IMR-90 (cell line): ENCODE results near the gene E2F4.

Experiments
- CEBPB ChIP-seq: IDR thresholded peaks from 2 replicates; pipeline ENCODE4 v1.6.1; 2012; ENCODE audit warnings: low read depth, low read length, improper control_type of control experiment
- FOS ChIP-seq: fragments of 150-350 bp; IDR thresholded peaks from 2 replicates; pipeline ENCODE4 v1.6.1; 2016; ENCODE audit warnings: low read depth, low read length
- MAFK ChIP-seq: IDR thresholded peaks from 2 replicates; pipeline ENCODE4 v1.6.1; 2012; ENCODE audit warnings: low read depth, low read length, improper control_type of control experiment
- MXI1 ChIP-seq: IDR thresholded peaks from 2 replicates; pipeline ENCODE4 v1.6.1; 2012; ENCODE audit warnings: low read depth, mild to moderate bottlenecking, low read length, moderate library complexity, borderline replicate concordance
- NFE2L2 ChIP-seq: fragments of 150-350 bp; IDR thresholded peaks from 2 replicates; pipeline ENCODE4 v1.6.1; 2016; ENCODE audit warnings: low read depth, mild to moderate bottlenecking, low read length
- POLR2A ChIP-seq: IDR thresholded peaks from 2 replicates; pipeline ENCODE4 v1.6.1; 2012; ENCODE audit warnings: mild to moderate bottlenecking, low read depth, low read length
- RAD21 ChIP-seq: IDR thresholded peaks from 2 replicates; pipeline ENCODE4 v1.6.1; 2012; ENCODE audit warnings: low read length, improper control_type of control experiment
- RFX5 ChIP-seq: IDR thresholded peaks from 2 replicates; pipeline ENCODE4 v1.8.0; 2012; ENCODE audit warnings: low read depth, mild to moderate bottlenecking, low read length, moderate library complexity
- SMC3 ChIP-seq: fragments of 150-350 bp; IDR thresholded peaks from 2 replicates; pipeline ENCODE4 v1.6.1; 2016; ENCODE audit warnings: low read depth, mild to moderate bottlenecking, antibody characterized with exemption, low read length, moderate library complexity
- TF ChIP-seq, protein P1 (sequence below): conservative IDR thresholded peaks from 2 replicates; pipeline ENCODE4 v1.5.1; 2012; ENCODE audit warnings: mild to moderate bottlenecking, low read depth, low read length, improper control_type of control experiment
- TF ChIP-seq, protein P2 (sequence below): fragments of 150-350 bp; IDR thresholded peaks from 2 replicates; pipeline ENCODE4 v1.6.1; 2017; ENCODE audit warnings: mild to moderate bottlenecking, antibody characterized with exemption, low read length, low read depth

DNA sequence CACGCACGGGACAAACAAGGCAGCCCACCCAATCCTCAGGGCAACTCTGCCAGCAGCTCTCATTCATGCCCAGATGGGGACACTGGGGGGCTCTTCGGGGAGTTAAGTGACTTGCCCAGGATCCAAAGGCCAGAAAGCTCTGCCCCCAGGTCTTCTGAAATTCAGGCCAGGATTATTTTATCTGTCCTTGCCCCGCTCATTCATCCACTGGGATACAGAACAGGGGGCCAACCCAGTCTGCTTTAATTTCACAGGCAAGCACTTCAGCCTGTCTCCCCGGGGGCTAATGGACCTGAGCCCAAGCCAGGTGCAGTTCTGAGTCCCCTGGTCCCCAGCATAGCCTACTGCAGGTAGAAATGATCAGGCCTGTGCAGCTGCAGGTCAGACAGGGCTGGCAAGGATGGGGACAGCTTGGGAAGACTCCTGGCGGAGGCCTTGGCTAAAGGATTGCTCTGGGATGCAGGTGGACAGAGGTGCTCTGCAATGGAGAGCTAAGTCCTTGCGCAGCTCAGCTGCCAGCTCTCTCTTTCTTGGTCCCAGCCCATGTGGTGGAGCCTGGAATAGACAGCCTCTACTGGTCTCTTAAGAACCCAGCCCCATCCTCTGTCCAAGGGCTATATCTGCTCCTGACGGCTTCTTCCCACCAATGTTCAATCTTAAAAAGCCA is 40.4 kb upstream of the E2F4 start:
- no peak for TF ChIP-seq RFX5
- TF ChIP-seq, protein P1, sequence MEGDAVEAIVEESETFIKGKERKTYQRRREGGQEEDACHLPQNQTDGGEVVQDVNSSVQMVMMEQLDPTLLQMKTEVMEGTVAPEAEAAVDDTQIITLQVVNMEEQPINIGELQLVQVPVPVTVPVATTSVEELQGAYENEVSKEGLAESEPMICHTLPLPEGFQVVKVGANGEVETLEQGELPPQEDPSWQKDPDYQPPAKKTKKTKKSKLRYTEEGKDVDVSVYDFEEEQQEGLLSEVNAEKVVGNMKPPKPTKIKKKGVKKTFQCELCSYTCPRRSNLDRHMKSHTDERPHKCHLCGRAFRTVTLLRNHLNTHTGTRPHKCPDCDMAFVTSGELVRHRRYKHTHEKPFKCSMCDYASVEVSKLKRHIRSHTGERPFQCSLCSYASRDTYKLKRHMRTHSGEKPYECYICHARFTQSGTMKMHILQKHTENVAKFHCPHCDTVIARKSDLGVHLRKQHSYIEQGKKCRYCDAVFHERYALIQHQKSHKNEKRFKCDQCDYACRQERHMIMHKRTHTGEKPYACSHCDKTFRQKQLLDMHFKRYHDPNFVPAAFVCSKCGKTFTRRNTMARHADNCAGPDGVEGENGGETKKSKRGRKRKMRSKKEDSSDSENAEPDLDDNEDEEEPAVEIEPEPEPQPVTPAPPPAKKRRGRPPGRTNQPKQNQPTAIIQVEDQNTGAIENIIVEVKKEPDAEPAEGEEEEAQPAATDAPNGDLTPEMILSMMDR: no peak
- no peak for TF ChIP-seq CEBPB
- no peak for TF ChIP-seq POLR2A
- TF ChIP-seq MAFK: no peak
- TF ChIP-seq NFE2L2: no peak
- no peak for TF ChIP-seq RAD21
- TF ChIP-seq MXI1: no peak
- no peak for TF ChIP-seq SMC3
- TF ChIP-seq, protein P2, sequence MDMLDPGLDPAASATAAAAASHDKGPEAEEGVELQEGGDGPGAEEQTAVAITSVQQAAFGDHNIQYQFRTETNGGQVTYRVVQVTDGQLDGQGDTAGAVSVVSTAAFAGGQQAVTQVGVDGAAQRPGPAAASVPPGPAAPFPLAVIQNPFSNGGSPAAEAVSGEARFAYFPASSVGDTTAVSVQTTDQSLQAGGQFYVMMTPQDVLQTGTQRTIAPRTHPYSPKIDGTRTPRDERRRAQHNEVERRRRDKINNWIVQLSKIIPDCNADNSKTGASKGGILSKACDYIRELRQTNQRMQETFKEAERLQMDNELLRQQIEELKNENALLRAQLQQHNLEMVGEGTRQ: no peak
- TF ChIP-seq FOS: no peak
